DMS53 treated with DMSO at 0.1 percent for 48 hours (cell line): ENCODE data around the gene SP140.
A peak's percentile ranks its signal among the peaks of the same experiment; 100 is the strongest.
"Not testable (repeated sequence)": the region's sequence is repeated elsewhere in the genome, so short reads cannot be mapped to it uniquely, and the experiment has no call there.

ENCODE experiments used
- DNase-seq: peaks from one replicate; lab custom pipeline; 2025; ENCODE audit not compliant: unreplicated experiment; lab: John Stamatoyannopoulos, UW

Gene SP140

GRCh38 chr2:230325316-230326243 lies 100.0 kb downstream of the SP140 start:
- DNase-seq = no peak

DNA sequence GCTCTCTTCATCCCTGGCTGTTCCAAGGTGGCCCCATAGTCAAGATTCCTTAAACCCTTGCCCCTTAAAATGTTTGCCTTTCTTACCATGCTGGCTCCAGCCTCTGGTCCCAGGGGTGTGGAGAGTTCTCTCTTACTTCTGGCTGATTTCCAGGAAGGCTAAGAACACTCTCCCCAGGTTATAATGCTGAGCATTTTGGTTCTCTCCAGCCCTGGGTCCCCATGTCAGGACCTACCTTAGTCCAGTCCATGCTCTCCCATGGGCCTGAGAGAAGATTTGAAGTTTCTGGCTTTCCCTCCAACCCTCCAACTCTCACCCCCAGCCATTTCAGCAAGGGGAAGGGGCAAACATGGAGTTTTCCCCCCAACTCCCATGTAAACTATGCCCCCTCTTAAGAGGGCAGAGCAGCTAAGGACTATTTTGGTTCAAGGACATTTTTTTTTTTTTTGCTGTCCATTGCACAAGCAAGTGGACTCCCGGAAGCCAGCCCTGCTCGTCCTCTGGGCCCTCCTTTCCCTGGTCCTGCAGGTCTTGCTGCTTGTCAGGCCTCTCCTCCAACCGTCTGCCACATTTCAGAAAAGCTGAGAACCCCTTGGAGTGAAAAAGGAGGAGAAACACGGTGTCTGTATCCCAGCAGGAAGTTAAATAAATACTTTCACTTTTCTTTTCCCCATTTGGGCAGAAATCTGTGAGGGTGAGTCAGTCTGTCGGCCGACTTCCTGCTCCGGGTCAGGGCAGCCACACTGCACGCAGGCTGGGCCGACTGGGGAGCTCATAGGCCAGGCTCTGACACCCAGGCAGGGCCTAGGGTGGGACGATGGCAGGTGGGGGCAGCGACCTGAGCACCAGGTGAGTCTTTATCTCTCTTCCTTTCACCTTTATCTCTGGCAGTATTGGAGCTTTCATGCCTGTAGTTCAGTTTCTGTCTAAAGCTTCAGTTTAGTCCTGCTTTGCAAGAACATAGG lies 101.2 kb downstream of the SP140 start, which contains the start of gene SP140L:
Gene SP140L (plus strand): TSS at position 741 of the 965 bp plus-strand sequence. CDS start 77 bp downstream, at position 818.
- DNase-seq = peak; percentile 68

- no peak for DNase-seq
Observed at GRCh38 chr2:230327418-230328154, 102.0 kb downstream of the SP140 start.

GRCh38 chr2:230328155-230328458 lies 102.6 kb downstream of the SP140 start:
- no peak for DNase-seq

DNA sequence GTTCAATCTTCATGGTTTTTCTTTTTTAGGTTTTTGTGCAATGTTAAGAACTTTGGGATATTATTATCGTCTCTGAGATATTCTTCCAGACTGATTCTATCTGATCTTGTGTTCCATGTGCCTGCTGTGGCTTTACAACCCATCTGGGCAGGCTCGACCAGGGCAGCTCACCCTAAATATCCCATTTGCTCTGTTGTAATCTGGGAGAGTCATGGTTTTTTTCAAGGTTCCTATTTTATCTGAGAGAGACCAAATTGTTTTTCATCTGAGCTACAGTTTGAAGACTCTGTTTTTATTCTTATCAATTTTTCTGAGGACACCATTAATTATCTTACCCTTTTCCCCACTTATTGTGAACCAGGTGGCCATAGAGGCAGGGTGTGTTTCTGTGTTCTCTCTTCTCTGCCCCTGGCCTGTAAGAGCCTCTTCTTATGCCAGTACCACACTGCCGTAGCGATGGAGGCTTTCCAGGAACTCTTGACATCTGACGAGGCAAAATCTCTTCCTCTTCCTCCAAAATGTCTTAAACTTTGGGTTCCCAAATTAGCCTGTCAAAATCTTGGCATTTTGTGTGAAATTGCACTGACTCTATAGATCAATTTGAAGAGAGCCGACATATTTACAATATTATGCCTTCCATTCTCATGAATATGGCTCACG lies 104.5 kb downstream of the SP140 start:
- no peak for DNase-seq

- DNase-seq = no peak
Observed at GRCh38 chr2:230330725-230331124, 105.2 kb downstream of the SP140 start.

DNA sequence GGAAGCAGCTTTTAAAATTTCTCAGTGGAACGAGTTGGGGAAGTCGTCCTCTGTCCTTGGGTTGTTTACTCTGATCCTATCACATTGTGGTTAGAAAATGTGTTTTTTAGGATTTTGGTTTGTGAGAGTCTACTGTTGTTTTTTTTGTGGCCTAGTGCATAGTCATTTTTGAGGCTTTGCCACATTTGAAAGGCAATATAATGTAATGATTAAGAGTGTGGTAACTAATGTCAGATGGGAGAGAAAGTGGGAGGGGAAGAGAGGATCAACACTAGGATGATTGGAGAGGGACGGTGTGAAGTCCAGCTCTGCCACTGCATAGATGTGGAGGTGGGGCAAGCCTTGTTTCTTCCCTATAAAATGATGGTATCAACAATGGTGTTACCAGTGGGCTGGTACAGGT lies 109.9 kb downstream of the SP140 start:
- DNase-seq = no peak

- DNase-seq = no peak
Observed at GRCh38 chr2:230335864-230336506, 110.4 kb downstream of the SP140 start.

GRCh38 chr2:230341936-230342528 lies 116.5 kb downstream of the SP140 start:
- DNase-seq = not testable (repeated sequence)

- DNase-seq = not testable (repeated sequence)
Observed at GRCh38 chr2:230343041-230343624, 117.6 kb downstream of the SP140 start.

GRCh38 chr2:230343747-230344146 lies 118.2 kb downstream of the SP140 start:
- no peak for DNase-seq

- no peak for DNase-seq
Observed at GRCh38 chr2:230346465-230346864, 120.9 kb downstream of the SP140 start.

DNA sequence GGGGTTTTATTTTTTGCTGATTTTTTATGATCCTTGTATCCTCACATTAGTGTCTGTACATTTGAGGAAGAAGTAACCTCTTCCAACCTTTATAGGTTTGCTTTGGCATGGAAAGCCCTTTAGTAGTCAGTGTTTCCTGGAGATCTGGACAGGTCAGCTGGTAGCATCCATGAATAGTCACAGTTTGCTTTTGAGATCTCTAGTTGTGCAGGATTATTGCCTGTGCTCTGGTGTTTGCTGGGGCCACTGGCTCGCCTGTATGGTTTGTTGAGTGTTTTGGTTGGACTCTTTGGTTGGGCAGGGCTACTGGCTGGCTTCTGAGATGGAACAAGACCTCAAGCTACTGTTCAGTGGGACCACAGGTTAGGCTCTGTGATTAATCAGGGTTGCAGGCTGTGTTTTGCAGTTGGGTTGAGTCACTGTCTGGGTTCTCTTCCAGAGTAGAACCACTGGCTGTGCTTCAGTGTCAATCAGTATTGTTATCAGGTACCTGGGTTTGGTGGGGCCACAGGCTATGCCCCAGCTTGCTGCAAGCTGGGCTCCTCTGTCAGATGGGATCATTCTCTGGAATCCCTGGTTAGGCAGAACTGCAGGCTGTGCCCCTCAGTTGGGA lies 121.5 kb downstream of the SP140 start:
- no peak for DNase-seq

GRCh38 chr2:230347659-230348305 lies 122.2 kb downstream of the SP140 start:
- DNase-seq = no peak

DNA sequence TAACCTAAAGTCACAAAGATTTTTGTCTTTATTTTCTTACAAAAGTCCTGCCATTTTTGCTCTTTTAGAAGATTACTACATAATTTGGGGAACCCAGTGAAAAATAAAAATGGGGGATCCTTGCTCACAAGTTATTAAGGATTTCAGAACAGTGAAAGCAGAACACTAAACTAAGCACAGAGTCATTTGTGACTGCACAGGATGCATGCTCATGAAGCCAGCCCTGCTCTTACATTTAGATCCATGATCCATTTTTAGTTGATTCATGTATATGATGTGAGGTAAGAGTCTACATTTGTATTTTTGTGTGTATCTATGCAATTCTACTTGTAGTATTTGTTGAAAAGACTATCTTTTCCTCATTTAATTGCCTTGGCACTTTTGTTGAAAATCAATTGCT lies 123.3 kb downstream of the SP140 start:
- no peak for DNase-seq

- no peak for DNase-seq
Observed at GRCh38 chr2:230356084-230356483, 130.5 kb downstream of the SP140 start.

DNA sequence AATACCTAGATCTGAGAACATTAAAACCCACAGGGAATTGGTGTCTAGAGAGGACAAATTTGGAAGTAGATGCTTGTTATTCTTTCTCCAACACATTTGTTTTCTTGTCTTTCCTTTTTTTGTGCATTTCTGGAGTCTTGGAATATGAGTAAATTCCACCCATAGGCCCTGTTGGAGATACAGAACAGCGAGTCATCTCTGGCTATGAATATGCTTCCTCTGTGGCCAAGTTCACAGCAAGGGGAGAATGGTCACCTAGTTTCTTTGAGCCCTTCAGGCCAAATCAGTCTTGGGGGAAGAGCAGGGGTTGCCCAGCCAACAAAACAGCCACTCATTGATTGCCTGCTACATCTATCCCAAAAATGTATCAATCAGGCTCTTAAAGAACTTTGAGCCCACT lies 132.8 kb downstream of the SP140 start:
- DNase-seq = no peak

- no peak for DNase-seq
Observed at GRCh38 chr2:230360028-230360427, 134.5 kb downstream of the SP140 start.
